Lower leg skin (tissue), 3 donors: ENCODE data around the gene TEX101.

Experiments
- POLR2A ChIP-seq, 2 donors: fragments of 450-650 bp; IDR thresholded peaks; one replicate each; pipeline ENCODE4 v1.6.1; 2016 to 2017; ENCODE audit warnings: antibody characterized with exemption in 2 of 2, mild to moderate bottlenecking in 1 of 2, moderate library complexity in 1 of 2
- TF ChIP-seq, protein P1 (sequence below), 3 donors: fragments of 450-650 bp; IDR thresholded peaks; one replicate each; pipeline ENCODE4 v1.5.1; 2016; ENCODE audit warnings: antibody characterized with exemption in 3 of 3, mild to moderate bottlenecking in 3 of 3, moderate library complexity in 2 of 3

DNA sequence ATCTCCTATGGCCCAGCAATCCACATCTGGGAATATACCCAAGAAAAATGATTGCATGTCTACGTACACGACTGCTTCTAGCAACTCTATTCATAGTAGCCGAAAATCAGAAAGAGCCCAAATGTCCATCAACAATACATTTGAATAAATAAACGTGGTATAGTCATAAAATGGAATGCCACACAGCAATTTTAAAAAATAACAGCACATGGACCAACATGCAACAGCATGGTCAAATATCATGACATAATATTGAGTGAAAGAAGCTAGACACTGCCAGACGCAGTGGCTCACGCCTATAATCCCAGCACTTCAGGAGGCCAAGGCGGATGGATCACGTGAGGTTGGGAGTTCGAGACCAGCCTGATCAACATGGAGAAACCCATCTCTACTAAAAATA is 16.3 kb downstream of the TEX101 start:
- TF ChIP-seq POLR2A (IDR thresholded peaks at IDR 0.05): no peak
- TF ChIP-seq, protein P1, sequence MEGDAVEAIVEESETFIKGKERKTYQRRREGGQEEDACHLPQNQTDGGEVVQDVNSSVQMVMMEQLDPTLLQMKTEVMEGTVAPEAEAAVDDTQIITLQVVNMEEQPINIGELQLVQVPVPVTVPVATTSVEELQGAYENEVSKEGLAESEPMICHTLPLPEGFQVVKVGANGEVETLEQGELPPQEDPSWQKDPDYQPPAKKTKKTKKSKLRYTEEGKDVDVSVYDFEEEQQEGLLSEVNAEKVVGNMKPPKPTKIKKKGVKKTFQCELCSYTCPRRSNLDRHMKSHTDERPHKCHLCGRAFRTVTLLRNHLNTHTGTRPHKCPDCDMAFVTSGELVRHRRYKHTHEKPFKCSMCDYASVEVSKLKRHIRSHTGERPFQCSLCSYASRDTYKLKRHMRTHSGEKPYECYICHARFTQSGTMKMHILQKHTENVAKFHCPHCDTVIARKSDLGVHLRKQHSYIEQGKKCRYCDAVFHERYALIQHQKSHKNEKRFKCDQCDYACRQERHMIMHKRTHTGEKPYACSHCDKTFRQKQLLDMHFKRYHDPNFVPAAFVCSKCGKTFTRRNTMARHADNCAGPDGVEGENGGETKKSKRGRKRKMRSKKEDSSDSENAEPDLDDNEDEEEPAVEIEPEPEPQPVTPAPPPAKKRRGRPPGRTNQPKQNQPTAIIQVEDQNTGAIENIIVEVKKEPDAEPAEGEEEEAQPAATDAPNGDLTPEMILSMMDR (IDR thresholded peaks at IDR 0.05): no peak
